ENCODE measurements around the gene TRIM38.

DNA sequence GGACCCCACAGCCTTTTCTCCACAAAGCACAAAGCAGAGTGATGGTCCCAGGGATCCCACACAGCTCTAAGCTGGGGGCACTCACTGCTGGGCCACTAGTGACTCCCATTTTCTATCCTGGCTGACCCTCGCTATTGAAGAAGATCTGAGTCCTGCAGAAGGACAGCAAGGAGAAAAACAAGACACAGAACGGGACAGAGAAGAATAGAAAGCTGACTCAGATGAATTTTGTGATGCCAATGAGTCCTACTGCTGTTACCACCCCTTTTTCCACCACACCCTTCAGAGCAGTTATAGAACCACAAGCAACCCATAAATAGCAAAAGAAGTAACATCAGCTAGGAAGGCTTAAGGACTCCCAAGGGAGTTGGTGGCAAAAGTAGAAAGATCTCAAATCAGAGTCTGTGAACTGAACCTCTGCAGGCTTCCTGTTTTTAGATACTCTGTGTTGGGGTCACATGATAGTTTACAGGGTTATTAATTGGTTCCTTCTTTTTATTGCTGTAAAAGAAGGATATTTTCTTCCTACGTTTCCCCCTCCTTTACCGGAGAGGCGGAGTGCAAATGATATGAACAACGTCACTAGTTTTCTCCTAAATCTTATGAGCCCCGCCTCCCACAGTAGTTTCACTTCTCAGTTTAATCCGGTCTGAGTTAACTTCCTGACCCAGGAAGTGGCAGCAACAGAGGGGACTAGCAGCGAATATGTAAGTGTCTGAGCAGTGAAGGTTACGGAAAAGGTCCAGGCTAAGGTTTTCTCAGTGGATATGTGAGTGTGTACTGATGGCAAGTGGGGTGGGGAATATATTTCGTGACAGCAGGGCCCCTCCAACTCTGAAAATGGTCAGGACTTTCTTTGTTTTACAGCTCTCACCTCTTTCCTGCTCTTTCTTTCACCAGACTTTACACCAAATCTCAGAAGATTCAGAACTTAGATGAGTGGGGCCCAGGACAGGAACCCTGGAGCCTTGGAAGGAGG is at the start of gene TRIM38:
- TF ChIP-seq, protein P1, sequence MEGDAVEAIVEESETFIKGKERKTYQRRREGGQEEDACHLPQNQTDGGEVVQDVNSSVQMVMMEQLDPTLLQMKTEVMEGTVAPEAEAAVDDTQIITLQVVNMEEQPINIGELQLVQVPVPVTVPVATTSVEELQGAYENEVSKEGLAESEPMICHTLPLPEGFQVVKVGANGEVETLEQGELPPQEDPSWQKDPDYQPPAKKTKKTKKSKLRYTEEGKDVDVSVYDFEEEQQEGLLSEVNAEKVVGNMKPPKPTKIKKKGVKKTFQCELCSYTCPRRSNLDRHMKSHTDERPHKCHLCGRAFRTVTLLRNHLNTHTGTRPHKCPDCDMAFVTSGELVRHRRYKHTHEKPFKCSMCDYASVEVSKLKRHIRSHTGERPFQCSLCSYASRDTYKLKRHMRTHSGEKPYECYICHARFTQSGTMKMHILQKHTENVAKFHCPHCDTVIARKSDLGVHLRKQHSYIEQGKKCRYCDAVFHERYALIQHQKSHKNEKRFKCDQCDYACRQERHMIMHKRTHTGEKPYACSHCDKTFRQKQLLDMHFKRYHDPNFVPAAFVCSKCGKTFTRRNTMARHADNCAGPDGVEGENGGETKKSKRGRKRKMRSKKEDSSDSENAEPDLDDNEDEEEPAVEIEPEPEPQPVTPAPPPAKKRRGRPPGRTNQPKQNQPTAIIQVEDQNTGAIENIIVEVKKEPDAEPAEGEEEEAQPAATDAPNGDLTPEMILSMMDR (conservative IDR thresholded peaks at IDR 0.05; ENCODE audit: low read length), result no peak
- no peak for TF ChIP-seq EZH2phosphoT487 (IDR thresholded peaks at IDR 0.05; ENCODE audit: borderline replicate concordance)

All from Loucy (cell line).